NCI-H460 (cell line): Measurements from ENCODE around the gene MFSD12. TPM values are rescaled to one million over a fixed set of nuclear protein-coding genes. Genes with fewer than 3 reads are reported as not detected.
"Not testable (repeated sequence)": the region's sequence is repeated elsewhere in the genome, so short reads cannot be mapped to it uniquely, and the experiment has no call there.

Experiments
- DNase-seq: peaks from one replicate; pipeline ENCODE4 v3.0.0-alpha.2; 2016; ENCODE audit warnings: low read depth; ENCODE audit errors: extremely low read depth
- total RNA-seq: library from RNA; depleted of rRNA; stranded (reverse); fragments of >200 nt; shearing (Covaris generic); gene quantifications from 2 replicates; pipeline ENCODE4 v1.2.3, GENCODE V29; 2014

The MFSD12 gene
- total RNA-seq, 1 experiment from 2014 or later: 178 TPM

DNA sequence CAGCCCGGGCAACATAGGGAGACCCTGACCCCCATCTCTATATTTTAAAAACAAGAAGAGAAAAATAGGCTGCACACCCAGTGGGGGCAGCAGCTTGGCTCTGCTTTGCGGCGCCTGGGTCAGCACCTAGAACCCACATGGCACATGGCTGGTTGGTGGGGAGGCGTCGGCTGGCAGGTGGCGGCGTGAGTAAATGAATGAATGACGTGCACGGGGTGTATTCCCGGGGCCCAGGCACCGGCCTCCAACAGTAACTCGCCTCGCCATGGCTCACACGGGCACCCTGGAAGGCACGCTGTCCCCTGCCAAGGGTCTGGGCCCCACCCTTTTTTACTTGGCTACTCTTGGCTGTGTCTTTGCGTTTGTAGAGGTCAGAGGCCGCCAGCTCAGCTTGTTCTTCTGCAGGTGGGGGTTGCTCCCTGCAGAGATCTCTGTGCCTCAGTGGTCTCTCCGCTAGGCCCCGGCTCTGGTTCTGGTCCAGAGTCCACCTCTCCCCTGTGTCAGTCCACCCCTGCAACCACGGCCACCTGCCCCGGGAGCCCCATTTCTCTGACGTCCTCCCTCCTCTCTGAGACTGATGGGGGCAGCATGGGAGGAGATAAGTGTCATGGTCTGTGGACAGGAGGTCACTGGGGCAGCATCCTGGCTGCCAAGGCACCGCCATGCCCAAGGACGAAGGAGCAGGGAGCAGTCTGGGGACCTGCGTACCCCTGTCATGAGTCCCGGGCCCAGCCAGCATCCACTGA is 45.7 kb downstream of the MFSD12 start:
- no peak for DNase-seq

DNA sequence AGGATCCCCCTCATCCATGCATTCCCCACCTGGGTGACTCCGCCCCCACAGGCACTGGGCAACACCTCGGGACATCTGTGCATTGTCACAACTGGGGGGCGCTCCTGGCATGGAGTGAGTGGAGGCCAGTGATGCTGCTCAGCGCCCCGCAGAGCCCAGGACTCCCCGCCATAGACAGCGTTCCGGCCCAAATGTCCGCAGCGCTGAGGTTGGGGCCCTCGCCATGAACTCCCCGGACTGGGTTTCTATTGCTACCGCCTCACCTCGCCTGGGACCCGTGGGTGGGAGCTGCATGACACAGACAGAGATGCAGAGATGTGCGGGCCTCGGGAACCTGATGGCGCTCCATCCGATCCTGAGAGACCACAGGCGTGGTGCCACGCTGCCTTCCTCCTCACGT is 46.7 kb downstream of the MFSD12 start:
- no peak for DNase-seq

DNA sequence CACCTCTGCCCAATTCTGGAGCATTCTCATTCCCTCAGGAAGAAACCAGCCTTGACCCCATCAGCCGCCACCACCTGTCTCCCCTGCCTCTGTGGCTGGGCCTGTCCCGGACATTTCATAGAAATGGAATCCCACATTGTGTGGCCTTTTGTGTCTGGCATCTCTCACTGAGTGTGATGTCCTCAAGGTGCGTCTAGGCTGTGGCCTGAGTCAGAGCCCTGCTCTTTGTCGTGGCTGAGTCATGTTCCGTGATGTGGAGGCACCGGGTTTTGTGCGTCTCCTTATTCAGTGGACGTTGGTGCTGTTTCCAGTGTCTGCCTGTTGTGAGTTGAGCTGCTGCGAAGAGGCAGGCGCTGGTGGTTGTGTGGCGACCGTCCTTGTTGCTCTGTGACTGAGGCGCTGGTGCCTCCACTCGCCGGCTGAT is 47.8 kb downstream of the MFSD12 start:
- no peak for DNase-seq

DNA sequence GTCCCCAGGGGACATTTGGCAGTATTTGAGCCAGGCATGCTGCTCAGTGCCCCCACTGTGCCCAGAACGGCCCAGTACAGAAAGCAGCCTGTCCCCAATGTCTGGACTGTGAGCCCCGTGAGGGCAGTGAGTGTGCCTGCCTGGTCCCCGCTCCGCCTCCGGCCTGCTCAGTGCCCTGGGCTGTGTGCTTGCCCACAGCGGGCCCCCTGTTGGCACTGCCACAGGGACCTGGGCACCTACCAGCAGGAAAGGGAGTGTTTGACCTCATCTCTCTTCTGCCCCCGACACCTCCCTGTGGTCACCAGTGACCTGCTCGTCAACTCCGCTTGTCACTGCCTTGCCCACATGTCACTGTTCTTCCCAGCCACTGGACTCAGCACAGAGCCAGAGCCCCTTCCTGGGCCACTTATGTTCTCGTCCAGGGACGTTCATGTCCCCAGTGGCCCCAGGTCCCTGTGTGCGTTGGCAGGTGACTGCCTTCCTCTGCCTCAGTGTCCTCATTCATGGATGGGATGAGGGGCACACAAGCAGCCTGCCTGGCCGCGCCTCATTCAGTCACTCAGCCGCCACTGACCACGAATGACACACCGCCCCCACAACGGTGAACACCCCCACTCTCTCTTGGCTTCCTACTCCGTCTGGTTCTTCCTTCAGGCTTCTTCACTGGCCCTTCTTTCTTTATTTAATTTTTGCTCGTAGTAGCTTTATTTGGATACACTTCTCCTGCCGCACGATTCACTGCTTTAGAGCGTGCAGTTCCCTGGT is 48.4 kb downstream of the MFSD12 start:
- no peak for DNase-seq

DNA sequence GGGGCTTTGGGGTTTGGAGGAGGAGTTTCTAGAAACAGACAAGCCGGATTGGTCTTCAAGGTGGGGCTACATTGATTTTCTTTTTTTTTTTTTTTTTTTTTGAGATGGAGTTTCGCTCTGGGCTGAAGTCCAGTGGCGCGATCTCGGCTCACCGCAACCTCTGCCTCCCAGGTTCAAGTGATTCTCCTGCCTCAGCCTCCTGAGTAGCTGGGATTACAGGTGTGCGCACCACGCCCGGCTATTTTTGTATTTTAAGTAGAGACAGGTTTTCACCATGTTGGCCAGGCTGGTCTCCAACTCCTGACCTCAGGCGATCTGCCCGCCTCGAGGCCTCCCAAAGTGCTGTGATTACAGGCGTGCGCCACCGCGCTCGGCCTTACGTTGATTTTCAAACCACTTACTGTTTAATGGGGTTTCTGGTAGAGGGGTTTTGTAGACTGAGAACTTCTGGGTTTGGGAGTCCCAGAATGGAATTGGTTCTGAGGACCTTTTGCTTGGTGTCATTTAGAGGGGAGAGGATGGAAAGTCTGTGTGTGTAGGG is 49.2 kb downstream of the MFSD12 start:
- DNase-seq: not testable (repeated sequence)

DNA sequence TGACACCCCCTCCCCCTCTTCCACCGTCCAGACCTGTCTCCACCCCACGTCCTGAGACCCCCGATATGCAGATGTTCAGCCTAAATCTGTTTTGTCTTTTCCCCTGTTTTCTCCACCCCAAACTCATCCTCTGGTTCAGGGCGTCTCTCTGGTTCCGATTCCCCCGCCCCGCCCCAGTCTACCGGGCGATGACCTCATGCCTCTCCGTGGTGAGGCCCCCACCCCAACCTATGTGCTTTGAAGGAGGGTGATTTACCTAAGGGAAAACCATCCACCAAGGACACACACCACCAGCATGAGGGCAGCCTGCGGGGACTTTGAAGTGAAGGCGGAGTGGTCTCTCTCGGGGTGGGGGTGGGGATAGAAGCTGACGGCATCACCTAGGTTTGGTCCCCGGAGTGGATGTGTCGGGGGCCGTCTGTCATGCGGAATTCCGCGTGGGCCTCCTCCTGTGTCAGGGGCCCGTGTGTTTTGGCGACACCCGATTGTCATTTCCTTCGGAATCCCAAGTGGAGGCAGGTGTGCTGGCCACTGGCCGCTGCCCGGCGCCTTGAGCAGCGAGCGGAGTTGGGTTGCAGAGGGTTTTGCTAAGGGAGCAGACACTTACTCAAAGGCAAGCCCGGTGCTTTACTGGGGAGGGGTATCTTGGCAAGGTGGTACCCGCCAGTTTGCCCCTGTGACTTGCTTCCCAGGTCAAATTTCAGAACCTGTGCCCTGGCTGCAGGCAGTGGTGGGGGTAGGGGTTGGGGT is 49.8 kb downstream of the MFSD12 start:
- no peak for DNase-seq

DNA sequence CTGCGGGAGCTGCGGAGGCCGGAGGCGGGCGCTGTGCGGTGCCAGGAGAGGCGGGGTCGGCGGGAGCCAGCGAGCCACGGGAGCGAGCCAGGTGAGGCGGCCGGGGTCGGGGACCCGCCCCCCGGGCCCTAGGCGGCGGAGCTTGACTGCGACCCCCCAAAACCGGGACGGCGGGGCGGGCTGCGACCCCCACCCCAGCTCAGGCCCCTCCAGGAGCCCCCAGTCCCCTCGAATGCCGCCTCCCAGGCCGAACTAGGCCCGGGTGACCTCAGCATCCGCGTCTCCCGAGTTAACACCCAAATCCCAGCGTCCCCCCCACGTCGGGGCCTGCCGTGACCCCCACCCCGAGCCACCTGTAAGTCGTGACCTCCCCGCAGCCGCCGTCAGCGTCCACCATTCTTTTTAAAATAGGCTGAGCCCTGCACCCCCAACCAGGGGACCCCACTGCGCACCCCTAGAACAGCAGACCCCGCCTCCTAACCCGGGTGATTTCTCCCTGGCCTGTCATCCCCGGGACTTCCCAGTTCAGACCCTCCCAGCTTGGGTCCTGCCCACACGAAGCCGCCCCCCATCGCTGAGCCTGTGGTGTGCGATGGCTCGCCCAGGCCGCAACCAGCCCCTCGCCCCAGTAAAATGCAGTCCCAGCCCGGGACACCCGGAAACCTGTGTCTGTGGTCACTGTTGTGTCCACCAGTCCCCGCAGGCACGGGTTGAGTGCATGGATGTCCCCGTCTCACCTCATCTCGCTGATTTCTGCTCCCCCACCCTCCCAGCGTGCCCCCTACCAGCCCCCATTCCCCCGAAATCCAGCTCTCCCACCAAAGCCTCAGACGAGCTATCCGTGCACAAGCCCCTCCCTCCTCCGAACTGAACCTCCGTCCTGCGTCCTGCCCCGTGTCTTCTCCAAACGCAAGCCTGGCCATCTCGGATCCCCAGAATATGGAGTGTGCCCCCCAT is 50.7 kb downstream of the MFSD12 start:
- no peak for DNase-seq

DNA sequence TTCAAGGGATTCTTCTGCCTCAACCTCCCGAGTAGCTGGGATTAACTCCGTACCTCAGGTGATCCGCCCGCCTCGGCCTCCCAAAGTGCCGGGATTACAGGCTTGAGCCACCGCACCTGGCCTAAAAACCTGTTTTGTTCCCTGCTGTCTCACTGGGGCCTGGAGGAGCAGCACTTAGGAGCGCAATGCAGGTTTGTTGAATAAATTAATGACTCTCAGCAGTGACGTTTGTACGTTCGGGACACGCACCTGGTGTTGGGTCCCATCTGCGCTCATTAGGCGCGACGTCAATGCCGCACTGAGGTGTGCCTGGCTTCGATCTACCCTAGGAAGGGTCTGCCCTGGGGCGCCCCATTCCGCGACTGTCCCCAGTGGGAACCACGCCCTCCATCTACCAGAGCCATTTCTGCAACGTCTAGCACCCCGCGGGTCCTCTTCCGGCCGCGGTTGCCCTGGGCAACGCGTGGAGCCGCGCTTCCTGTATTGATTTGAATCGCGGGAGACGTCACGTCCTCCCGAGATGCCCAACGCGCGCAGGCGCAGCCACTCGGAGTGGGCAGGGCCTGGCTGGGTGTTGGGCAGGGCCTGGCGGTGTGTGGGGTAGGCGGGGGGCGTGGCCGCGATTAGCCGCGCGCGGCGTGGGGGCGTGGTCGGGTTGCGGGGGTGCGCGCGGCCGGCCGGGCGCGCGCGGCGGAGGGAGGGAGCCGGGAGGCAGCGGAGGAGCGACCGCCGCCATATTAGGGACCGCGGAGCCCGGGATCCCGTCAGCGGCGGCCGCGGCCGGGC is 51.6 kb downstream of the MFSD12 start, which contains the start of gene FZR1:
Gene FZR1 (plus strand): TSS at position 714 of the 786 bp plus-strand sequence. CDS start 16,679 bp downstream, outside the sequence.
- DNase-seq: peak; percentile 96

DNA sequence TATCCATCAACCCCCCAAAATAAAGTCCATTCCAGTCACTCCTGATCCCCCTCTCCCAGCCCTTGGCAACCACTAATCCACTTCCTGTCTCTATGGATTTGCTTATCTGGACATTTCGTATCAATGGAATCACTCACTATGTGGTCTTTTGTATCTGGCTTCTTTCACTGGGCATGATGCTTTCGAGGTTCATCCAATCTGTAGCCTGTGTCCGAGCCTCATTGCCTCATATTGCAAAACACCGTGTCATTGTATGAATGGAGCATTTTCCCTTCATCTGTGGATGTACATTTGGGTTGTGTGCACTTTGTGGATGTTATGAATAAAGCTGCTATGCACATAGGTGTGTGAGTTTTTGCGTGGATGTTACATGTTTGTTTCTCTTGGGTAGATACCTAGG is 52.7 kb downstream of the MFSD12 start:
- DNase-seq: no peak

DNA sequence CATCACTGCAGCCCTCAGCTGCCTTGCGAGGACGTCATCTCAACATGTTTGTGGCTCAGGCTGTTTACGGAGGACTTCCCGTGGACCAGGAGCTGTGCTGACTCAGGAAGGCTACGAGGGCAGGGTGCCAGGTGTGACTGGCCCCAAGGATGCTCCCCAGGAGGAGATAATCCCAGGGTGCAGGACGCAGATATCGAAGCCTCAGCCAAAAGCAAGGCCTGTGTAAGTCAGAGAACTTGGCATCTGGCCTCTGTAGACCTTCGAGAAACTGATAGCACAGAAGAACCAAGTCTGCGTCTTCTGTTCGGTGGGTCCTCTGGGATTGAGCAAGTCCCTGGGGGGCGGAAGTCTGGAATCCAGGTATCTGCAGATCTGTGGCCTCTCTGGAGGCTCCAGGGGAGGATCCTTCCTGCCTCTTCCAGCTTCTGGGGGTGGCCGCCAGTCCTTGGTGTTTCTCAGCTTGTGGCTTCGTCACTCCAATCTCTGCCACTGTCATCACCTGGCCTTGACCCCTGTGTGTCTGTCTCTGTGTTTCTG is 54.3 kb downstream of the MFSD12 start:
- no peak for DNase-seq

DNA sequence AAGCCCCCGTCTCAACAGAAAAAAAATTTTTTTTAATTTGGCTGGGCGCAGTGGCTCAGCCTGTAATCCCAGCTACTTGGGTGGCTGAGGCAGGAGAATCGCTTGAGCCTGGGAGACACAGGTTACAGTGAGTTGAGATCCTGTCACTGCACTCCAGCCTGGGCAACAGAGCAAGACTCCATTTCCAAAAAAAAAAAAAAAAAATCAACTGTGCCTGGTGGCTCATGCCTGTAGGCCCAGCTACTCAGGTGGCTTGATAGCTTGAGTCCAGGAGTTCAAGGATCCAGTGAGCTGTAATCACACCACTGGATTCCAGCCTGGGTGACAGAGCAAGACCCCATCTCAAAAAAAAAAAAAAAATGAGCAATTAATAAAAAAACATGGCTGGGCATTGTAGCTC is 55.6 kb downstream of the MFSD12 start:
- DNase-seq: no peak

DNA sequence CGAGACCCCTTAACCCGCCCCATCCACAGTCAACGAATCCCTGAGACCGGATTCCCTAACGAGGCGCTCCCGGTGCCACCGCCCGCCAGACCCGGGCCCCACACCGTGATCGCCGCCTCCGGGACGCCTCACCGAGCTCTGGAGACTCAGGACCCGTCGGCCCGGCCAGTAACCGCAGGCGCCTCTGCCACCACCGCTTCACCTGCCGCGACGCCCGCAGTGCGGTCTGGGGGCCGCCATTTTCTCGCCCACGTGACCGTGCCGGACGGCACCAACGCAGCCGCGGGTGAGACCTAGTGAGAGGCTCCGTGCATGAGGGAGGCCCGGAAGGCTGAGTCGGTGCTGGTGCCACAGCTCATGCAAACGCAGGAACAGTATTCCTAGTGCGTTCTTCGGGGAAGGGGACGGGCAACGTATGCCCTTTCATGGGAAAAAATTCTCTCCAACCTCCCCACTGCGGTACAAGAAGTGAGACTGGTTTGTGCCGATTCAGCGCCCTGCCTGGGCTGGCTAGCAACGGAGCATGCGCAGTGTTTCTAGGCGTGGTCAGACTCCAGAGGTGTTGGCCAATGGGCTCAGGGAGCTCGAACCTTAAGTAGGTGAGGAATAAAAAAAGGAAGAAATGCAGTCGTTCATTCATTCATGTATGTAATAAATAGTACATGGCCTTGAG is 56.8 kb downstream of the MFSD12 start, which contains the start of gene DOHH:
Gene DOHH (minus strand): TSS at position 246 of the 673 bp plus-strand sequence. CDS start 3,860 bp downstream, outside the sequence.
- DNase-seq: peak; percentile 93

DNA sequence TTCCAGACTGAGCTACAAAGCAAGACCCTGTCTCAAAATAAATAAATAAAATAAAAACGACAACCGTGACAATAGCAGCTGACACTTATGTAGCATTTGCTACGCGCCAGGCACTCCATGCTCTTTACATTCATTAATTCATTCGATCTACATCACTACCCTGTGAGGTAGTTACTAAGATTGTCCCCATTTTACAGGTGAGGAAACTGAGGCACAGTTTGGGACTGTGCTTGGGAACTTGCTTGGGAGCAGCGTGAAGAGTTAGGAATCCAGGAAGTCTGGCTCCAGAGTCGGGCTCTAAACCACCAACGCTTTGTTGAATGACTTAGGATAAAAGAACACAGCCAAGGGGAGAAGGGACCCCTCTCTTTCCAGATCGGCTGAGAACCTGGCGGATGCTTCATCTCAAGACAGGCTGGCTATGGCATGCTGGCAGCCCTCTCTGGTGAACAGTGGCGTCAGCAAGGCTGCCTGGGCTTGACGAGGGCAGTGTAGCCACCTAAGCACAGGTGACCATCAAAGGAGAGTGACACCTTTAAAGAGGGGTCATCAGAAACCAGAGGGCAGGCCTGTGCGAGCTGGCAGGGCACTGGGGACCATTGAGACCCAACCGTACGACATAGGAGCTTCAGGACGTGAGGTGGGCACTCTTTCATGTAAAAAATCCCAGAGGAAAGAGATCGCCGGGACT is 57.5 kb downstream of the MFSD12 start:
- DNase-seq: no peak

DNA sequence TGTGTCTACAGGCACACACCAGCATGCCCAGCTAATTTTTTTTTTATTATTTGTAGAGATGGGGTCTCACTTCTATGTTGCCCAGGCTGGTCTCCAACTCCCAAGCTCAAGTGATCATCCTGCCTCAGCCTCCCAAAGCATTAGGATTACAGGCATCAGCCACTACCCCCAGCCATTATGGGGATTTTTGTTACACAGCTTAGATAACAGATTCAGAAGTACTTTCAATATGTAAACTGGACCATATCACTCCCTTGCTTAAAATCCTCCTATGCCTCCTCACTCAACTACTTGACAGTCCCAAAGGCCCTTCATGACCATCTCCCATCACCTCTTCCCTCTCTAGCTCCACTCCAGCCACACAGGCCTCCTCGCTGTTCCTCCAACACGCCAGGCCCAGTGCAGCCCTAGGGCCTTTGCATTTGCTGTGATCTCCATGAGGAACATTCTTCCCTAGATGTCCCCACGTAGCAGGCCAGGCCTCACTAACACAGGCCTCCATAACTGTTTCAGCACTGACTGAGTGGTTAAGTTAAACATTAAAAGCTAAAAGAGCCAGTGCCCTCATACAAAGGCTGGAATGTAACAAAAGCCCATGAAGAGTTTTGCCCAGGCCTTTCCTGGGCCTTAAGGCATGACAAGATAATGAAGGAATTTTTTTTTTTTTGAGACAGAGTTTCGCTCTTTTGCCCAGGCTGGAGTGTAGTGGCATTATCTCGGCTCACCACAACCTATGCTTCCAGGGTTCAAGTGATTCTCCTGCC is 59.4 kb downstream of the MFSD12 start:
- DNase-seq: no peak

DNA sequence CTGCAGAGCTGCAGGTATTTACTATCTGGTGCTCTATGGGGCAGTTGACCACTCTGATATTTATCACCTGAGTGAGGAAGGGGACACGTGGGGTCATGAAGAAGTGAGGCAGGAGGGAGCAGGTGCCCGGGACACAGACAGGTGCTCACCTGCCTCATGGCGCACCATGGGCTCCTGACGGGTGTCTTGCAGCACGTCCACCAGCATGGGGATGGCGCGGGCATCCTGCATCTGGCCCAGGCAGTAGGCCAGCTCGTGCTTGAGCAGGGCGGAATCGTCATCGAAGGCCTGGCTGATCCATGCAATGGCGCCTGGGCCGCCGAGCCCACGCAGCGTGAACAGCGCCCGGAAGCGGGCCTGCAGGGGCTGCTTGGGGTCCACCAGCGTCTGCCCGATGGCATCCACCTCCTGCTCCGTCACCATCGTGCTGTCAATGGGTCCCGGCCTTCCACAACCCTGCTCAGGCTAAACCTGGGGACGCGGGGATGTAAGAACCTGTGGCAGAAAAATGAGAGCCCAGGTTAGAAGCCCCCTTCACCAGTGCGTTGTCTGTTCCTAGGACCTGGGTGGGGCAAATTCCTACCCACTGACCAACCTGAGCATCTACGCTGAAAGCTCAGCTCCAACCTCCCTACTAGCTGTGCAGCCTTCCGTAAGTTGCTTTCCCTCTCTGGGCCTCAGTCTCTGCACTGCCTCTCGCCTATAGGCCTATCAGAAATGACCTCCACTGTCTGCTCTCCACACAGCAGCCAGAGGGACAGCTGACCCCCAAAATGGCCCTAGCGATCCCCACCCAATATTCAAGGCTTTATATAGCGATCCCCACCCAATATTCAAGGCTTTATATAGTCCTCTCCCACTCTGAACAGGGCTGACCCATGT is 60.8 kb downstream of the MFSD12 start:
- no peak for DNase-seq

DNA sequence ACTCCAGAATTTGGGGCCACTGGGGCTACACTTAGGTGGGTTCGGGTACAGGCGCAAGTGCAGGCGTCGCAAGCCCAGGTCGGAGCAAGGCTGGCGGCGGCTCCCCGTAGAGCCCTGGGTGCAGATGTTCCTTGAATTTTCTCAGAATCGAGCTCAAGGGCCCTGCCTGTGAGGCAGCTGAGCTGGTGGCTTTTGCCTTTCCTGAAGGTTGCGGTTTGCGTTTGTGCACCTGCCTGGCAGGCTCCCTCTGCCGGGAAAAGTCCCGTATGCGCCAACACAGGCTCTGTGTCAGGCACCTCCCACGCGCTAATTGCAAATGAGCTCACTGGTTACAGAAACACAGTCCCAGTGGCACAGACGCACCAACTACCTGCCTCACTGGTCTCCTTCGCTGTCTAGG is 62.8 kb downstream of the MFSD12 start:
- no peak for DNase-seq
